GM23338 (cell line): ENCODE results near the gene MUC6. TPM values are rescaled to one million over a fixed set of nuclear protein-coding genes. Genes with fewer than 3 reads are reported as not detected.

Source experiments
- ATAC-seq: fragments of 200-7000 bp; cut with Tn5 transposase; 3 replicates; pipeline ENCODE4 v1.9.1; 2020
- DNase-seq: peaks from one replicate; pipeline ENCODE4 v3.0.0-alpha.2; 2015; ENCODE audit warnings: low spot score
- H2AFZ ChIP-seq: fragments of 200-600 bp; sonication (generic); 2 replicates; pipeline ENCODE4 v1.8.0; 2016; ENCODE audit warnings: antibody characterized with exemption, mild to moderate bottlenecking, moderate library complexity
- H3F3A ChIP-seq: fragments of 200-600 bp; sonication (generic); replicated peaks from 2 replicates; pipeline ENCODE4 v1.8.0; 2017; ENCODE audit warnings: antibody characterized with exemption, mixed run types, low read depth
- H3K27ac ChIP-seq: fragments of 200-600 bp; sonication (generic); 2 replicates; pipeline ENCODE4 v1.6.1; 2016; ENCODE audit warnings: low read depth
- H3K27me3 ChIP-seq: fragments of 200-600 bp; sonication (generic); 2 replicates; pipeline ENCODE4 v1.8.0; 2016; ENCODE audit warnings: mild to moderate bottlenecking, mixed run types, moderate library complexity; ENCODE audit not compliant: insufficient read depth
- H3K36me3 ChIP-seq: fragments of 200-600 bp; sonication (generic); 2 replicates; pipeline ENCODE4 v1.8.0; 2016; ENCODE audit warnings: mild to moderate bottlenecking; ENCODE audit not compliant: insufficient read depth
- H3K4me1 ChIP-seq: fragments of 200-600 bp; sonication (generic); 2 replicates; pipeline ENCODE4 v1.8.0; 2016; ENCODE audit warnings: mild to moderate bottlenecking, moderate library complexity; ENCODE audit not compliant: insufficient read depth
- H3K4me2 ChIP-seq: fragments of 200-600 bp; sonication (generic); 2 replicates; pipeline ENCODE4 v1.7.1; 2017; ENCODE audit warnings: mixed run types
- H3K4me3 ChIP-seq: fragments of 200-600 bp; sonication (generic); 2 replicates; pipeline ENCODE4 v1.6.1; 2016; ENCODE audit warnings: mixed run types
- H3K79me2 ChIP-seq: fragments of 200-600 bp; sonication (generic); replicated peaks from 2 replicates; pipeline ENCODE4 v1.8.0; 2017; ENCODE audit warnings: mild to moderate bottlenecking; ENCODE audit not compliant: insufficient read depth
- H3K9me2 ChIP-seq: fragments of 200-600 bp; sonication (generic); 2 replicates; pipeline ENCODE4 v1.8.0; 2017; ENCODE audit not compliant: insufficient read depth
- H4K20me1 ChIP-seq: fragments of 200-600 bp; sonication (generic); replicated peaks from 2 replicates; pipeline ENCODE4 v1.8.0; 2017; ENCODE audit warnings: mild to moderate bottlenecking; ENCODE audit not compliant: insufficient read depth
- H3K27ac Mint-ChIP-seq: 2 replicates; pipeline ENCODE4 v1.8.0; 2020; ENCODE audit warnings: inconsistent platforms, mild to moderate bottlenecking, moderate library complexity, mixed read lengths
- H3K27me3 Mint-ChIP-seq: 3 replicates; pipeline ENCODE4 v1.8.0; 2022; ENCODE audit warnings: low read depth, mild to moderate bottlenecking, moderate library complexity, mixed read lengths, inconsistent platforms; ENCODE audit not compliant: insufficient read depth, poor library complexity
- H3K36me3 Mint-ChIP-seq: 3 replicates; pipeline ENCODE4 v1.8.0; 2021; ENCODE audit warnings: low read depth, mild to moderate bottlenecking, inconsistent platforms, moderate library complexity, mixed read lengths
- H3K4me1 Mint-ChIP-seq: 3 replicates; pipeline ENCODE4 v1.8.0; 2020; ENCODE audit warnings: mild to moderate bottlenecking, inconsistent platforms, mixed read lengths
- H3K4me3 Mint-ChIP-seq: 3 replicates; pipeline ENCODE4 v1.8.0; 2021; ENCODE audit warnings: moderate library complexity, mild to moderate bottlenecking, inconsistent platforms, mixed read lengths
- H3K9me3 Mint-ChIP-seq: 3 replicates; pipeline ENCODE4 v1.8.0; 2020; ENCODE audit warnings: moderate library complexity, mild to moderate bottlenecking, inconsistent platforms, mixed read lengths
- CREB1 ChIP-seq: fragments of 250-450 bp; sonication (Bioruptor Pico); IDR thresholded peaks from 2 replicates; pipeline ENCODE4 v1.5.0; 2020; ENCODE audit warnings: low read depth, mild to moderate bottlenecking, moderate library complexity
- ETS1 ChIP-seq: IDR thresholded peaks from 2 replicates; pipeline ENCODE4 v1.6.1; 2016; ENCODE audit warnings: antibody characterized with exemption
- EZH2 ChIP-seq: fragments of 200-600 bp; sonication (generic); IDR thresholded peaks from one replicate; pipeline ENCODE4 v1.8.0; 2017; ENCODE audit warnings: antibody characterized with exemption, mild to moderate bottlenecking, low read depth; ENCODE audit not compliant: unreplicated experiment
- EZH2phosphoT487 ChIP-seq: fragments of 200-600 bp; sonication (generic); IDR thresholded peaks from one replicate; pipeline ENCODE4 v1.8.1; 2018; ENCODE audit warnings: antibody characterized with exemption; ENCODE audit not compliant: unreplicated experiment
- POLR2AphosphoS5 ChIP-seq: IDR thresholded peaks from 2 replicates; pipeline ENCODE4 v1.6.1; 2016; ENCODE audit warnings: antibody characterized with exemption, low read depth
- REST ChIP-seq: IDR thresholded peaks from one replicate; pipeline ENCODE4 v1.6.1; 2018; ENCODE audit warnings: antibody characterized with exemption; ENCODE audit not compliant: unreplicated experiment
- ZNF114 ChIP-seq: fragments of 250-450 bp; sonication (Bioruptor Pico); IDR thresholded peaks from 2 replicates; pipeline ENCODE4 v1.5.0; 2020; ENCODE audit warnings: mild to moderate bottlenecking, moderate library complexity
- polyA plus RNA-seq: library from polyadenylated mRNA; unstranded; fragments of >200 nt; fragmentation: Nextera tagmentation; extraction: Ambion mirVana; gene quantifications from 2 replicates; pipeline ENCODE4 v1.2.1, GENCODE V29; 2016
- total RNA-seq: library from RNA; depleted of rRNA; stranded (reverse); fragments of >200 nt; shearing (Covaris generic); gene quantifications from 2 replicates; pipeline ENCODE4 v1.2.3, GENCODE V29; 2014
- TF ChIP-seq, protein P1 (sequence below), 2 experiments: fragments of 200-600 bp in 1 of 2; sonication (generic) in 1 of 2; conservative IDR thresholded peaks; 2 replicates each; pipeline versions ENCODE4 v1.5.1 to v1.6.1; 2016 to 2017; ENCODE audit warnings: antibody characterized with exemption in 2 of 2, low read depth in 2 of 2, mild to moderate bottlenecking in 2 of 2, moderate library complexity in 1 of 2

The MUC6 gene
- total and polyA plus RNA-seq, 2 experiments from 2014 or later: not detected

DNA sequence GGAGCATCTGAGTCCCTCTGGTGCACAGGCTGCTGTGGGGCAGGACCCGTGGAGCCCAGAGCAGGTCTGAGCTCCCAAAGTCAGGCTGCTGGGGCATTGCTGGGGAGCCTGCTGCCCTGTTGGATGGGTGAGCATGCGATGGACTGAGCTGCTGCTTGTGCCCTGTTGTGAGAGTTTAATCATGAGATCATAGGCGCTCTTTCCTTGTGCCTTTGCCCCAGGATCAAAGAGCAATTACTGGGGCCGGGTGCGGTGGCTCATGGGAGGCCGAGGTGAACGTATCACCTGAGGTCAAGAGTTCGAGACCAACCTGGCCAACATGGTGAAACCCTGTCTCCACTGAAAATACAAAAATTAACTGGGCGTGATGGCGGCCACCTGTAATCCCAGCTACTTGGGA lies 37.5 kb downstream of the MUC6 start:
- Histone ChIP-seq H3F3A (no peaks in the 10 kb centered on the region), H3K9me2 (no peaks in the 10 kb centered on the region), H3K27ac (no peak overlapping the region), H3K27me3 (no peaks in the 10 kb centered on the region), H2AFZ (no peak overlapping the region), H3K79me2 (no peaks in the 10 kb centered on the region), H3K4me3 (no peak overlapping the region), H3K4me1 (no peaks in the 10 kb centered on the region), H3K36me3 (peaks cover 4% of the 10 kb centered on the region; the same call in 1 of the 2 replicates), H4K20me1 (no peaks in the 10 kb centered on the region), H3K4me2 (no peak overlapping the region)
- H3K27me3 Mint-ChIP-seq: peaks cover 14% of the 10 kb centered on the region
- H3K27ac Mint-ChIP-seq: no peak overlapping the region
- no peak overlapping the region for H3K4me3 Mint-ChIP-seq
- peaks cover 50% of the 10 kb centered on the region for H3K36me3 Mint-ChIP-seq
- peaks cover 2% of the 10 kb centered on the region; the same call in 1 of the 3 replicates for H3K4me1 Mint-ChIP-seq
- TF ChIP-seq REST (no peak), POLR2AphosphoS5 (no peak), EZH2 (no peak)
- peaks cover 3% of the 10 kb centered on the region; the same call in 2 of the 3 replicates for H3K9me3 Mint-ChIP-seq
- ATAC-seq (no peak), DNase-seq (no peak)

GRCh38 chr11:997907-998306 lies 38.6 kb downstream of the MUC6 start:
- H3K4me3 Mint-ChIP-seq: no peak overlapping the region
- TF ChIP-seq ZNF114 (CRISPR knock-in tag) (no peak), ETS1 (no peak), EZH2phosphoT487 (no peak), POLR2AphosphoS5 (no peak), REST (no peak), CREB1 (CRISPR knock-in tag) (no peak)
- TF ChIP-seq, protein P1, sequence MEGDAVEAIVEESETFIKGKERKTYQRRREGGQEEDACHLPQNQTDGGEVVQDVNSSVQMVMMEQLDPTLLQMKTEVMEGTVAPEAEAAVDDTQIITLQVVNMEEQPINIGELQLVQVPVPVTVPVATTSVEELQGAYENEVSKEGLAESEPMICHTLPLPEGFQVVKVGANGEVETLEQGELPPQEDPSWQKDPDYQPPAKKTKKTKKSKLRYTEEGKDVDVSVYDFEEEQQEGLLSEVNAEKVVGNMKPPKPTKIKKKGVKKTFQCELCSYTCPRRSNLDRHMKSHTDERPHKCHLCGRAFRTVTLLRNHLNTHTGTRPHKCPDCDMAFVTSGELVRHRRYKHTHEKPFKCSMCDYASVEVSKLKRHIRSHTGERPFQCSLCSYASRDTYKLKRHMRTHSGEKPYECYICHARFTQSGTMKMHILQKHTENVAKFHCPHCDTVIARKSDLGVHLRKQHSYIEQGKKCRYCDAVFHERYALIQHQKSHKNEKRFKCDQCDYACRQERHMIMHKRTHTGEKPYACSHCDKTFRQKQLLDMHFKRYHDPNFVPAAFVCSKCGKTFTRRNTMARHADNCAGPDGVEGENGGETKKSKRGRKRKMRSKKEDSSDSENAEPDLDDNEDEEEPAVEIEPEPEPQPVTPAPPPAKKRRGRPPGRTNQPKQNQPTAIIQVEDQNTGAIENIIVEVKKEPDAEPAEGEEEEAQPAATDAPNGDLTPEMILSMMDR (conservative IDR thresholded peaks at IDR 0.05; ENCODE audit: low read depth in 2 of 2): no peak

More at GRCh38 chr11:997907-998306, 38.6 kb downstream of the MUC6 start:
- Histone ChIP-seq H3K4me2 (no peak overlapping the region), H3K4me3 (no peak overlapping the region), H3K27me3 (no peaks in the 10 kb centered on the region), H3K27ac (no peak overlapping the region), H3K4me1 (no peaks in the 10 kb centered on the region), H3F3A (no peaks in the 10 kb centered on the region), H2AFZ (no peak overlapping the region), H3K36me3 (no peaks in the 10 kb centered on the region), H4K20me1 (no peaks in the 10 kb centered on the region), H3K79me2 (no peaks in the 10 kb centered on the region), H3K9me2 (no peaks in the 10 kb centered on the region)
- H3K27ac Mint-ChIP-seq: no peak overlapping the region
- peaks cover 50% of the 10 kb centered on the region for H3K36me3 Mint-ChIP-seq
- ATAC-seq: no peak
- peaks cover 14% of the 10 kb centered on the region for H3K27me3 Mint-ChIP-seq
- DNase-seq: no peak
- H3K4me1 Mint-ChIP-seq: peaks cover 2% of the 10 kb centered on the region; the same call in 1 of the 3 replicates
- peaks cover 3% of the 10 kb centered on the region; the same call in 2 of the 3 replicates for H3K9me3 Mint-ChIP-seq
